Prostate gland (tissue), 2 donors: ENCODE measurements around the gene E2F2. TPM values are rescaled to one million over a fixed set of nuclear protein-coding genes. Genes with fewer than 3 reads are reported as not detected.
"Not testable (repeated sequence)": the region's sequence is repeated elsewhere in the genome, so short reads cannot be mapped to it uniquely, and the experiment has no call there.

ENCODE experiments used
- DNase-seq: peaks from one replicate; pipeline ENCODE4 v3.0.0-alpha.2; 2019; ENCODE audit warnings: low spot score
- H3K27ac ChIP-seq, 2 donors: fragments of 200-600 bp; sonication (generic); 2 replicates each; pipeline ENCODE4 v1.5.1; 2017 to 2019
- H3K27me3 ChIP-seq: fragments of 200-600 bp; sonication (generic); replicated peaks from 2 replicates; pipeline ENCODE4 v1.5.1; 2019; ENCODE audit not compliant: insufficient read depth
- H3K36me3 ChIP-seq, 2 donors: fragments of 200-600 bp; sonication (generic); 1 replicate in 1 of 2; 2 replicates in 1 of 2; pipeline versions ENCODE4 v1.5.1 to v1.8.1; 2017 to 2019
- H3K4me1 ChIP-seq: fragments of 200-600 bp; sonication (generic); replicated peaks from 2 replicates; pipeline ENCODE4 v1.5.1; 2019
- H3K4me3 ChIP-seq, 2 donors: fragments of 200-600 bp; sonication (generic); 2 replicates each; pipeline ENCODE4 v1.5.1; 2017 to 2019
- H3K9me3 ChIP-seq: fragments of 200-600 bp; sonication (generic); 2 replicates; pipeline ENCODE4 v1.5.1; 2017
- POLR2A ChIP-seq: fragments of 450-650 bp; IDR thresholded peaks from one replicate; pipeline ENCODE4 v1.6.1; 2016; ENCODE audit warnings: antibody characterized with exemption, mild to moderate bottlenecking
- POLR2AphosphoS5 ChIP-seq: sonication (generic); formaldehyde crosslinking; IDR thresholded peaks from one replicate; pipeline ENCODE4 v1.6.1; 2017; ENCODE audit warnings: antibody characterized with exemption
- WGBS: methylation state at CpG from one replicate; pipeline ENCODE4 v1.1.5; 2018; 5-methylcytosine and 5-hydroxymethylcytosine counted together
- intact Hi-C: fragments of 100-400 bp; cut with DNase I; formaldehyde crosslinking; loops from one replicate; pipeline ENCODE4 v1.14.2; 2022
- total RNA-seq, 2 donors: library from RNA; depleted of rRNA; stranded (reverse); fragments of >200 nt; gene quantifications; one replicate each; pipeline ENCODE4 v1.1.0, GENCODE V29; 2016
- TF ChIP-seq, protein P1 (sequence below), 4 experiments: fragments of 200-600 bp in 2 of 4; fragments of 450-650 bp in 2 of 4; sonication (generic) in 2 of 4; IDR thresholded peaks; 1 replicate in 3 of 4; 2 replicates in 1 of 4; pipeline ENCODE4 v1.5.1; 2016 to 2019; ENCODE audit warnings: antibody characterized with exemption in 4 of 4, mild to moderate bottlenecking in 2 of 4, moderate library complexity in 2 of 4

The E2F2 gene
- total RNA-seq, 2 donors from 2014 or later, result 1.0 to 4.1 TPM

DNA sequence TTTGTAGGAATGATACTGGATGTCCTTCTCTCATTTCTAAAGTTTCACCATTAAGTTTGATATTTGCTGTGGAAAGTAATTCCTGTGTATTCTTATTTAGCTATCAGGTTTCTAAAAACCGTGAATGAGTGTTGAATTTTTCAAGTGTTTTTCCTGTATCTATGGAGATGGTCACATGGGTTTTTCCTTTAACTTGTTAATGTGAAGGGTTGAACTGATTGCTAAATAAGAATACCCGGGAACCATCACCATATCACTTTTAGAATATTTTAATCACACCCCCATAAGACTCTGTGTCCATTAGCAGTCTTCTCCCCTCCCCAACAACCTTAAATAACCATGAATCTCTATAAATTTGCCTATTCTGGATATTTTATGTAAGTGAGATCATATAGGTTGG lies 30.6 kb downstream of the E2F2 start:
- Histone ChIP-seq H3K4me3 (no peak overlapping the region), H3K4me1 (no peaks in the 10 kb centered on the region), H3K27me3 (no peaks in the 10 kb centered on the region), H3K9me3 (no peaks in the 10 kb centered on the region), H3K27ac (no peak overlapping the region), H3K36me3 (no peaks in the 10 kb centered on the region)
- WGBS, result 30% methylated on average over 2 of the region's 2 CpGs
- intact Hi-C loops, result no loop called here
- TF ChIP-seq, protein P1, sequence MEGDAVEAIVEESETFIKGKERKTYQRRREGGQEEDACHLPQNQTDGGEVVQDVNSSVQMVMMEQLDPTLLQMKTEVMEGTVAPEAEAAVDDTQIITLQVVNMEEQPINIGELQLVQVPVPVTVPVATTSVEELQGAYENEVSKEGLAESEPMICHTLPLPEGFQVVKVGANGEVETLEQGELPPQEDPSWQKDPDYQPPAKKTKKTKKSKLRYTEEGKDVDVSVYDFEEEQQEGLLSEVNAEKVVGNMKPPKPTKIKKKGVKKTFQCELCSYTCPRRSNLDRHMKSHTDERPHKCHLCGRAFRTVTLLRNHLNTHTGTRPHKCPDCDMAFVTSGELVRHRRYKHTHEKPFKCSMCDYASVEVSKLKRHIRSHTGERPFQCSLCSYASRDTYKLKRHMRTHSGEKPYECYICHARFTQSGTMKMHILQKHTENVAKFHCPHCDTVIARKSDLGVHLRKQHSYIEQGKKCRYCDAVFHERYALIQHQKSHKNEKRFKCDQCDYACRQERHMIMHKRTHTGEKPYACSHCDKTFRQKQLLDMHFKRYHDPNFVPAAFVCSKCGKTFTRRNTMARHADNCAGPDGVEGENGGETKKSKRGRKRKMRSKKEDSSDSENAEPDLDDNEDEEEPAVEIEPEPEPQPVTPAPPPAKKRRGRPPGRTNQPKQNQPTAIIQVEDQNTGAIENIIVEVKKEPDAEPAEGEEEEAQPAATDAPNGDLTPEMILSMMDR (IDR thresholded peaks at IDR 0.05), result no peak
- TF ChIP-seq POLR2AphosphoS5 (no peak), POLR2A (no peak)
- no peak for DNase-seq

DNA sequence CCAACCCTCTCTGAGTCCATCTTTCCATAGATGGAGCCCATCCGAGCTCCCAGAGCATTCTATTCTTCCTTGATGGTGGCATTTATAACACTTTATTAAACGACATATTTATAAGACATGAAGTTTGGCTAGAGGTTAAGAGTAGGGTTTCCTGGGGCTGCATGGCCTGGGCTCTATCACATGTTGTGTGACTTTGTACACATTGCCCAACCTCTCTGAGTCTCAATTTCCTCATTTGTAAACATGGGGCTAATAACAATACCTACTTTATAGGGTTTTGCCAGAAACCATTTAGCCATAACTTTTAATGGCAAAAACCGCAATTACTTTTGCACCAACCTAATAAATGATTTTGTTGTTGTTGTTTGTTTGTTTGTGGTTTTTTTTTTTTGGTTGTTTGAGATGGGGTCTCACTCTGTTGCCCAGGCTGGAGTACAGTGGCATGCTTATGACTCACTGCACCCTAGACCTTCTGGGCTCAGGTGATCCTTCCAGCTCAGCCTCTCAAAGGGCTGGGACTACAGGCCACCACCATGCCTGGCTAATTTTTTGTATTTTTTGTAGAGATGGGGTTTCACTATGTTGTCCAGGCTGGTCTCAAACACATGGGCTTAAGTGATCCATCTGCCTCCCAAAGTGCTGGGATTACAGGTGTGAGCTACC lies 33.1 kb downstream of the E2F2 start:
- Histone ChIP-seq H3K36me3 (no peaks in the 10 kb centered on the region), H3K27ac (no peak overlapping the region), H3K9me3 (no peaks in the 10 kb centered on the region), H3K4me3 (no peak overlapping the region), H3K27me3 (no peaks in the 10 kb centered on the region), H3K4me1 (no peaks in the 10 kb centered on the region)
- WGBS, result 80% methylated on average over 3 of the region's 3 CpGs
- intact Hi-C loops, result loop anchor here (2.0 kb wide), 1 partner anchor 41 kb away; no protein-coding TSS in a partner anchor
- TF ChIP-seq POLR2AphosphoS5, result no peak
- TF ChIP-seq, protein P1 (IDR thresholded peaks at IDR 0.05), result no peak
- no peak for TF ChIP-seq POLR2A
- DNase-seq, result no peak

DNA sequence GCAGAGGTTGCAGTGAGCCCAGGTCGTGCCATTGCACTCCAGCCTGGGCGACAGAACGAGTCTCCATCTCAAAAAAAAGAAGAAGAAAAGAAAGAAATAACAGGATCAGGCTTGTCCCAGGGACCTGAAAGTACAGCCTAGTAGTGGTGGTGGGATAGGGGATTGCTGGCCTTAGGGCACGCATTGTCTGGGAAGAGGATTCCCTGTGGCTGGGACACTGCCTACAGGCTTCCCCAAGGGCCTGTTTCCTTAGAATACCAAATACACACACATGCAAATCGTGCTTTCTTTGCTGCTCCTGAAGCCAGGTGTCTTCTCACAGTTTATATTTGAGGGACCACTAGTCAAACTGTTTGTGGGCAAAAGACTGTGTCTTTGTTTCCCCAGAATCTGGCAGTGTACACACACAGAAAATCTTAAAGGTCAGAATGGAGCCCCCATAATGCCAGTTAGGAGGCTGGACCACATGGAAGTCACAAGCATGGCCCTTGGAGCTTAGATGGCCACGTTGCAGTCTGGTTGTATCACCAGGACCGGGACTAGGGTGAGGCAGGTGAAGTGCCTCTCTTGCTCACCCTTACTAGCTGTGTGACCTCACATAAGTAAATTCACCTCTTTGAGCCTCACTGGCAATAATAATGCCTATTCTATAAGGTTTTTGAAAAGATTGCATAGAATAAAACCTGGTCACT lies 34.4 kb downstream of the E2F2 start:
- H3K9me3 ChIP-seq, result no peaks in the 10 kb centered on the region
- no peak for DNase-seq
- no peaks in the 10 kb centered on the region for H3K4me1 ChIP-seq
- WGBS, result 73% methylated on average over 7 of the region's 7 CpGs
- H3K27me3 ChIP-seq, result no peaks in the 10 kb centered on the region
- intact Hi-C loops, result loop anchor here (2.0 kb wide), 1 partner anchor 42 kb away; no protein-coding TSS in a partner anchor
- H3K4me3 ChIP-seq, result no peak overlapping the region
- no peaks in the 10 kb centered on the region for H3K36me3 ChIP-seq
- TF ChIP-seq, protein P1 (IDR thresholded peaks at IDR 0.05), result no peak
- no peak for TF ChIP-seq POLR2A
- no peak overlapping the region for H3K27ac ChIP-seq

DNA sequence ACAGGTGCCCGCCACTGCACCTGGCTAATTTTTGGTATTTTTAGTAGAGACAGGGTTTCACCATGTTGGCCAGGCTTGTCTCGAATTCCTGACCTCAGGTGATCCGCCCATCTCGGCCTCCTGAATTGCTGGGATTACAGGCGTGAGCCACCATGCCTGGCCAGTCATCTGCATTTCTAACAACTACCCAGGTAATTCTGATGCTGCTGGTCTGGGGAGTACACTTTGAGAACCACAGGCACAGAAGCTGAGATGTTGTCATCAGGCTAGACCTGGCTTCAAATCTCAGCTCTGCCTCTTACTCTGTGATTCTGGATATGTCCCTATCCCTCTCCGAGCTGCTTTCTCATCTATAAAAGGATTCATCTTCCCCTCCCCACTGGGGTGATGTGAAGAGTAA lies 36.2 kb downstream of the E2F2 start:
- intact Hi-C loops, H3K4me3 ChIP-seq, H3K36me3 ChIP-seq, H3K27me3 ChIP-seq, DNase-seq, H3K4me1 ChIP-seq, H3K9me3 ChIP-seq, H3K27ac ChIP-seq: not testable (repeated sequence)
- 89% methylated on average over 6 of the region's 6 CpGs for WGBS

DNA sequence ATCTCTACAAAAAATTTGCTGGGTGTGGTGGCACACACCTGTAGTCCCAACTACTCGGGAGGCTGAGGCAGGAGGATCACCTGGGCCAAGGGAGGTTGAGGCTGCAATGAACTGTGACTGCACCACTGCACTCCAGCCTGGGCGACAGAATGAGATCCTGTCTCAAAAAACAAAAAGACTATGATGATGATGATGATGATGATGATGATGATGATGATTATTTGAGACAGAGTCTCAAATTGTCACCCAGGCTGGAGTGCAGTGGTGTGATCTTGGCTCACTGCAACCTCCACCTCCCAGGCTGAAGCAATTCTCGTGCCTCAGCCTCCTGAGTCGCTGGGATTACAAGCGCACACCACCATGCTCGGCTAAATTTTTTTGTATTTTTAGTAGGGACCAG lies 38.3 kb downstream of the E2F2 start:
- H3K9me3 ChIP-seq, H3K27ac ChIP-seq, intact Hi-C loops, DNase-seq, H3K4me1 ChIP-seq, H3K4me3 ChIP-seq, H3K27me3 ChIP-seq, H3K36me3 ChIP-seq: not testable (repeated sequence)
- 93% methylated on average over 6 of the region's 6 CpGs for WGBS
